Stimulated activated CD8-positive, alpha-beta memory T cell treated with anti-CD3 and anti-CD28 coated beads, Interleukin-7, amount 100 ng/mL, for 24 hours (primary cell): ENCODE results near the gene DNAJC5G.
"Not testable (repeated sequence)": the region's sequence is repeated elsewhere in the genome, so short reads cannot be mapped to it uniquely, and the experiment has no call there.

Experiments
- DNase-seq: peaks from one replicate; pipeline ENCODE4 v3.0.0-alpha.2; 2020; ENCODE audit warnings: low read depth

DNAJC5G gene

GRCh38 chr2:27255187-27255586 is 20.0 kb upstream of the DNAJC5G start:
- DNase-seq = no peak

GRCh38 chr2:27255660-27256059 is 19.6 kb upstream of the DNAJC5G start:
- DNase-seq = no peak

GRCh38 chr2:27256855-27257454 is 18.3 kb upstream of the DNAJC5G start:
- DNase-seq = no peak

GRCh38 chr2:27258051-27258450 is 17.2 kb upstream of the DNAJC5G start:
- no peak for DNase-seq

- DNase-seq = no peak
Measured at GRCh38 chr2:27261241-27261925, 13.8 kb upstream of the DNAJC5G start.

GRCh38 chr2:27261926-27262298 is 13.3 kb upstream of the DNAJC5G start:
- DNase-seq = no peak

- peak; percentile 42 for DNase-seq
Measured at GRCh38 chr2:27262379-27263286, 12.6 kb upstream of the DNAJC5G start, which contains the start of gene SLC30A3. Gene SLC30A3, minus strand, starts transcription at chr2:27263047. Its CDS starts 141 bp downstream, at chr2:27262906.

- no peak for DNase-seq
Measured at GRCh38 chr2:27263287-27264252, 11.7 kb upstream of the DNAJC5G start.

- no peak for DNase-seq
Measured at GRCh38 chr2:27264253-27264752, 10.9 kb upstream of the DNAJC5G start.

- DNase-seq = peak; percentile 23
Measured at GRCh38 chr2:27264753-27265535, 10.3 kb upstream of the DNAJC5G start.

- no peak for DNase-seq
Measured at GRCh38 chr2:27265536-27265870, 9.7 kb upstream of the DNAJC5G start.

- DNase-seq = not testable (repeated sequence)
Measured at GRCh38 chr2:27268296-27268695, 6.9 kb upstream of the DNAJC5G start.

GRCh38 chr2:27270131-27270530 is 5.1 kb upstream of the DNAJC5G start:
- DNase-seq = no peak

GRCh38 chr2:27270670-27271069 is 4.6 kb upstream of the DNAJC5G start:
- no peak for DNase-seq

GRCh38 chr2:27271631-27272340 is 3.4 kb upstream of the DNAJC5G start:
- no peak for DNase-seq

- not testable (repeated sequence) for DNase-seq
Measured at GRCh38 chr2:27272537-27273522, 2.4 kb upstream of the DNAJC5G start.

GRCh38 chr2:27278010-27278409 is 2.8 kb downstream of the DNAJC5G start:
- DNase-seq = no peak

- DNase-seq = no peak
Measured at GRCh38 chr2:27280826-27281225, 5.6 kb downstream of the DNAJC5G start.

- no peak for DNase-seq
Measured at GRCh38 chr2:27281442-27281841, 6.2 kb downstream of the DNAJC5G start.
